Neuronal stem cell (in vitro differentiated cells): ENCODE data around the gene SH3D19.

ENCODE experiments used
- DNase-seq: peaks from one replicate; pipeline ENCODE4 v3.0.0-alpha.2; 2013; ENCODE audit warnings: low spot score
- H2AFZ ChIP-seq: one replicate; pipeline ENCODE4 v1.6.1; 2013; ENCODE audit warnings: mild to moderate bottlenecking, low read length, inconsistent platforms
- H2AK5ac ChIP-seq: 2 replicates; pipeline ENCODE4 v1.6.1; 2013; ENCODE audit warnings: low read depth, mild to moderate bottlenecking, inconsistent platforms, low read length, moderate library complexity, mixed read lengths
- H2BK120ac ChIP-seq: 2 replicates; pipeline ENCODE4 v1.6.1; 2013; ENCODE audit warnings: low read depth, mild to moderate bottlenecking, inconsistent platforms, low read length, moderate library complexity, mixed read lengths
- H2BK12ac ChIP-seq: one replicate; pipeline ENCODE4 v1.6.1; 2013; ENCODE audit warnings: low read length, inconsistent platforms
- H2BK15ac ChIP-seq: 2 replicates; pipeline ENCODE4 v1.6.1; 2013; ENCODE audit warnings: mild to moderate bottlenecking, low read length, inconsistent platforms, mixed read lengths
- H2BK5ac ChIP-seq: one replicate; pipeline ENCODE4 v1.6.1; 2013; ENCODE audit warnings: inconsistent platforms, mild to moderate bottlenecking, low read length, moderate library complexity
- H3K14ac ChIP-seq: one replicate; pipeline ENCODE4 v1.6.1; 2013; ENCODE audit warnings: low read length, inconsistent platforms
- H3K18ac ChIP-seq: 2 replicates; pipeline ENCODE4 v1.6.1; 2013; ENCODE audit warnings: low read length, inconsistent platforms
- H3K23ac ChIP-seq: 2 replicates; pipeline ENCODE4 v1.6.1; 2013; ENCODE audit warnings: low read depth, mild to moderate bottlenecking, mixed read lengths, low read length, inconsistent platforms; ENCODE audit not compliant: poor library complexity
- H3K27ac ChIP-seq: replicated peaks from 3 replicates; pipeline ENCODE4 v1.5.1; 2013; ENCODE audit warnings: low read length, inconsistent platforms
- H3K27me3 ChIP-seq, 3 experiments: 2 replicates each; pipeline ENCODE4 v1.6.1; 2013; ENCODE audit warnings: low read length in 3 of 3, mild to moderate bottlenecking in 2 of 3, inconsistent platforms in 1 of 3, low read depth in 1 of 3, mixed read lengths in 1 of 3, moderate library complexity in 1 of 3; ENCODE audit not compliant: control insufficient read depth in 3 of 3, insufficient read depth in 3 of 3
- H3K36me3 ChIP-seq, 2 donors: replicated peaks in 1 of 2; 2 replicates each; pipeline ENCODE4 v1.6.1; 2013; ENCODE audit warnings: low read length in 2 of 2; ENCODE audit not compliant: control insufficient read depth in 2 of 2, insufficient read depth in 2 of 2
- H3K4ac ChIP-seq: 2 replicates; pipeline ENCODE4 v1.6.1; 2013; ENCODE audit warnings: inconsistent platforms, mild to moderate bottlenecking, low read length, moderate library complexity
- H3K4me1 ChIP-seq, 2 donors: 1 replicate in 1 of 2; 2 replicates in 1 of 2; pipeline ENCODE4 v1.6.1; 2013; ENCODE audit warnings: low read length in 2 of 2, low read depth in 1 of 2; ENCODE audit not compliant: control insufficient read depth in 2 of 2, insufficient read depth in 1 of 2
- H3K4me2 ChIP-seq: one replicate; pipeline ENCODE4 v1.6.1; 2013; ENCODE audit warnings: mild to moderate bottlenecking, low read length, inconsistent platforms; ENCODE audit not compliant: insufficient read depth, poor library complexity, severe bottlenecking
- H3K4me3 ChIP-seq, 2 donors: 2 replicates each; pipeline ENCODE4 v1.5.1; 2013; ENCODE audit warnings: low read length in 2 of 2, mild to moderate bottlenecking in 2 of 2, inconsistent platforms in 1 of 2, moderate library complexity in 1 of 2
- H3K79me1 ChIP-seq: one replicate; pipeline ENCODE4 v1.6.1; 2013; ENCODE audit warnings: low read depth, mild to moderate bottlenecking, inconsistent platforms, low read length, moderate library complexity
- H3K9ac ChIP-seq: one replicate; pipeline ENCODE4 v1.6.1; 2013; ENCODE audit warnings: mild to moderate bottlenecking, low read depth, low read length, inconsistent platforms; ENCODE audit not compliant: poor library complexity
- H3K9me3 ChIP-seq, 2 donors: replicated peaks in 1 of 2; 2 replicates each; pipeline versions ENCODE3 to v1.6.1; 2013; ENCODE audit warnings: low read length in 2 of 2, mild to moderate bottlenecking in 2 of 2, inconsistent platforms in 1 of 2, low read depth in 1 of 2, mixed read lengths in 1 of 2, moderate library complexity in 1 of 2; ENCODE audit not compliant: control insufficient read depth in 2 of 2, insufficient read depth in 1 of 2
- H4K8ac ChIP-seq: one replicate; pipeline ENCODE4 v1.6.1; 2013; ENCODE audit warnings: low read depth, mild to moderate bottlenecking, inconsistent platforms, low read length, moderate library complexity
- H4K91ac ChIP-seq: one replicate; pipeline ENCODE4 v1.6.1; 2013; ENCODE audit warnings: low read length, low read depth, mild to moderate bottlenecking, inconsistent platforms; ENCODE audit not compliant: poor library complexity
- WGBS, 2 donors: extraction: QIAGEN DNeasy Blood & Tissue Kit; methylation state at CpG; one replicate each; pipeline ENCODE4 v1.1.7; 2013; ENCODE audit warnings: missing lambda C conversion rate in 2 of 2, mixed read lengths in 1 of 2; ENCODE audit not compliant: insufficient read length in 2 of 2, insufficient replicate concordance in 1 of 2; ENCODE audit errors: extremely low coverage in 2 of 2; 5-methylcytosine and 5-hydroxymethylcytosine counted together

SH3D19 gene

GRCh38 chr4:151167561-151167960 is 157.8 kb downstream of the SH3D19 start:
- Histone ChIP-seq H3K36me3 (peaks cover 2 to 69% of the 10 kb centered on the region in 2 donors), H2AFZ (no peak overlapping the region)
- WGBS, 2 donors = no CpG with 5 or more reads among the region's 24 CpGs

GRCh38 chr4:151166636-151167035 is 158.8 kb downstream of the SH3D19 start:
- Histone ChIP-seq H2BK120ac (no peak overlapping the region), H3K4me2 (no peak overlapping the region), H4K8ac (no peak overlapping the region), H3K27me3 (no peaks in the 10 kb centered on the region), H2AK5ac (no peak overlapping the region), H3K9me3 (no peaks in the 10 kb centered on the region), H2BK12ac (no peak overlapping the region), H2BK5ac (no peak overlapping the region), H3K36me3 (peaks cover 2 to 66% of the 10 kb centered on the region in 2 donors), H3K23ac (no peak overlapping the region), H3K4me1 (peaks cover 0 to 4% of the 10 kb centered on the region in 2 donors), H3K79me1 (peaks cover 1% of the 10 kb centered on the region), H3K14ac (no peak overlapping the region), H3K4me3 (no peak overlapping the region), H3K9ac (no peak overlapping the region), H2AFZ (no peak overlapping the region), H2BK15ac (no peak overlapping the region), H3K27ac (no peak overlapping the region), H3K4ac (no peak overlapping the region), H4K91ac (no peak overlapping the region), H3K18ac (no peak overlapping the region)
- no CpG with 5 or more reads among the region's 4 CpGs for WGBS, 2 donors
- DNase-seq = no peak

More at GRCh38 chr4:151167561-151167960, 157.8 kb downstream of the SH3D19 start:
- Histone ChIP-seq H3K4ac (no peak overlapping the region), H3K18ac (no peak overlapping the region), H2BK120ac (no peak overlapping the region), H3K4me1 (peaks cover 0 to 8% of the 10 kb centered on the region in 2 donors), H2BK12ac (no peak overlapping the region), H3K14ac (no peak overlapping the region), H3K79me1 (peaks cover 1% of the 10 kb centered on the region), H3K9me3 (no peaks in the 10 kb centered on the region), H4K8ac (no peak overlapping the region), H3K27ac (no peak overlapping the region), H3K9ac (no peak overlapping the region), H4K91ac (no peak overlapping the region), H3K4me2 (no peak overlapping the region), H3K4me3 (no peak overlapping the region), H3K23ac (no peak overlapping the region), H2BK15ac (no peak overlapping the region), H3K27me3 (no peaks in the 10 kb centered on the region), H2BK5ac (no peak overlapping the region), H2AK5ac (no peak overlapping the region)
- no peak for DNase-seq

GRCh38 chr4:151165205-151166000 is 160.0 kb downstream of the SH3D19 start:
- Histone ChIP-seq H3K9me3 (no peaks in the 10 kb centered on the region), H2BK5ac (no peak overlapping the region), H4K91ac (no peak overlapping the region), H2AK5ac (no peak overlapping the region), H3K79me1 (peaks cover 1% of the 10 kb centered on the region), H3K23ac (no peak overlapping the region), H3K18ac (no peak overlapping the region), H4K8ac (no peak overlapping the region), H3K27me3 (no peaks in the 10 kb centered on the region), H2AFZ (no peak overlapping the region), H3K9ac (no peak overlapping the region), H3K27ac (no peak overlapping the region), H3K4me2 (no peak overlapping the region), H2BK15ac (no peak overlapping the region), H3K4me3 (no peak overlapping the region), H3K4me1 (peaks cover 0 to 2% of the 10 kb centered on the region in 2 donors), H3K14ac (no peak overlapping the region), H2BK12ac (no peak overlapping the region), H3K36me3 (peaks cover 2 to 63% of the 10 kb centered on the region in 2 donors), H3K4ac (no peak overlapping the region), H2BK120ac (no peak overlapping the region)
- no CpG with 5 or more reads among the region's 10 CpGs for WGBS, 2 donors
- DNase-seq = no peak

GRCh38 chr4:151163855-151164254 is 161.6 kb downstream of the SH3D19 start:
- Histone ChIP-seq H3K23ac (no peak overlapping the region), H2BK12ac (no peak overlapping the region), H3K4me1 (peaks cover 0 to 2% of the 10 kb centered on the region in 2 donors), H3K9me3 (no peaks in the 10 kb centered on the region), H3K9ac (no peak overlapping the region), H3K14ac (no peak overlapping the region), H4K8ac (no peak overlapping the region), H3K4ac (no peak overlapping the region), H3K36me3 (peaks cover 2 to 62% of the 10 kb centered on the region in 2 donors), H3K4me3 (no peak overlapping the region), H3K18ac (no peak overlapping the region), H3K27me3 (no peaks in the 10 kb centered on the region), H4K91ac (no peak overlapping the region), H2BK120ac (no peak overlapping the region), H2AK5ac (no peak overlapping the region), H3K79me1 (peaks cover 1% of the 10 kb centered on the region), H2AFZ (no peak overlapping the region), H2BK5ac (no peak overlapping the region), H3K4me2 (no peak overlapping the region), H2BK15ac (no peak overlapping the region), H3K27ac (no peak overlapping the region)
- DNase-seq = no peak
- WGBS, 2 donors = no CpG with 5 or more reads among the region's 1 CpG
